CD4-positive, alpha-beta T cell treated with Interleukin-10 for 1 hour (primary cell): Measurements from ENCODE around the gene NIFK.
"Not testable (repeated sequence)": the region's sequence is repeated elsewhere in the genome, so short reads cannot be mapped to it uniquely, and the experiment has no call there.

ENCODE experiments used
- DNase-seq: peaks from one replicate; pipeline ENCODE4 v3.0.0-alpha.2; 2020

The NIFK gene

GRCh38 chr2:121690572-121690971 lies 46.1 kb downstream of the NIFK start:
- DNase-seq, result not testable (repeated sequence)

- DNase-seq, result no peak
Observed at GRCh38 chr2:121690095-121690494, 46.6 kb downstream of the NIFK start.

GRCh38 chr2:121689356-121689755 lies 47.3 kb downstream of the NIFK start:
- no peak for DNase-seq

- DNase-seq, result no peak
Observed at GRCh38 chr2:121688820-121689219, 47.9 kb downstream of the NIFK start.

- no peak for DNase-seq
Observed at GRCh38 chr2:121686902-121687301, 49.8 kb downstream of the NIFK start.

GRCh38 chr2:121686218-121686617 lies 50.5 kb downstream of the NIFK start:
- DNase-seq, result no peak

- no peak for DNase-seq
Observed at GRCh38 chr2:121682396-121683298, 54.0 kb downstream of the NIFK start.

GRCh38 chr2:121677855-121678254 lies 58.8 kb downstream of the NIFK start:
- no peak for DNase-seq
